Urothelium cell line (cell line): ENCODE results near the gene TMOD2.

Source experiments
- DNase-seq: peaks from one replicate; pipeline ENCODE4 v3.0.0; 2011; ENCODE audit warnings: low spot score, mixed read lengths
- FAIRE-seq: peaks from 2 replicates; lab custom pipeline; 2011; peaks lifted over from hg19 to GRCh38; lab: Jason Lieb, UNC

TMOD2 gene

DNA sequence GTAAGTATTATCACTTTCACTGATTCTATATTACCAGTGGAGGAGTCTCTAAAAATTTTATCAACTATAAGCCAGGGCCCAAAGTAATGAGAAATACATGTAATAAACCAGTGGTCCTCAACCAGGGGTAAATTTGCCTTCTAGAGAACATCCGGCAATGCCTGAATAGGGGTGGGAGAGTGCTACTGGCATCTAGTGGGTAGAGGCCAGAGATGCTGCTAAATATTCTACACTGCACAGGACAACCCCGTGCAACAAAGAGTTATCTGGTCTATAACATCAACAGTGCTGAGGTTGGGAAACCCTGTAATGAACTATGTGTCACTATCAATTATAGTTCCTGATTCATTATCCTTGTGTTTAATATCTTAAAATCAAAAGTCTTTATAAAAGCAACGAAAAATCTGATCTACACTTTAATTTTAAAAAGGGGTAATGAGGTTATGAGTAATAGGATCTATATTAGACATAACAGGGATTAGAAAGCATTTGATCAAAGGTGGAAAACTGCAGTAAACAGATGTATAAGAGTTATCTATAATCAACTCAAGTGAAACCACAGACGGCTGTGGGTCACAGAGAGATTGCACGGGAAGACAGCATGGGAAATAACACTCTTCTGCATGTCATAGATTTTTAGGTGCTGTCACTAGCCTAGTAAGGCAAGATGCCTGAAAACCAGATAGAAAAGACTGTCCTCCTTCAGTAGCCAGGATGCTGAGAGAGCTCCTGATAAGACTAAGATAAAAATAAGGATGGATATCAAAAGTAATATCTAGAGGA is 16.0 kb upstream of the TMOD2 start:
- DNase-seq = no peak
- FAIRE-seq = no peak

DNA sequence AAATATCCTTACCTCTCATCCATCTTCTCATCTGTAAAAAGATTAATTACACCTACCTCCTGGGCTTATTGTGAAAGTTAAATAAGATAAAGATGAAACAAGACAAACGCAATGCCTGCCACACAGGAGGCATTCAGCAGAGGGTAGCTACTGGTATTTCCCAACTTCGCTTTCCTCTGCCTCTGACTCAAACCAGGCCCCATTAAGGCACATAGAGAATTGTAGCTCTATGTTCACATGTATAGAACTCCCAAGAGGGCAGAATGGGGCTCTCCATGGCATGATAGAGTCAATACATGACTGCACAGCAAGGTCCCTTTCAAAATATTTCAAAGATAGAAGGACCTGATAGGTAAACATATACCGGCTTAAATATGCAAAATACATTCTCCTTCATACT is 15.3 kb upstream of the TMOD2 start:
- FAIRE-seq (no peak), DNase-seq (no peak)

DNA sequence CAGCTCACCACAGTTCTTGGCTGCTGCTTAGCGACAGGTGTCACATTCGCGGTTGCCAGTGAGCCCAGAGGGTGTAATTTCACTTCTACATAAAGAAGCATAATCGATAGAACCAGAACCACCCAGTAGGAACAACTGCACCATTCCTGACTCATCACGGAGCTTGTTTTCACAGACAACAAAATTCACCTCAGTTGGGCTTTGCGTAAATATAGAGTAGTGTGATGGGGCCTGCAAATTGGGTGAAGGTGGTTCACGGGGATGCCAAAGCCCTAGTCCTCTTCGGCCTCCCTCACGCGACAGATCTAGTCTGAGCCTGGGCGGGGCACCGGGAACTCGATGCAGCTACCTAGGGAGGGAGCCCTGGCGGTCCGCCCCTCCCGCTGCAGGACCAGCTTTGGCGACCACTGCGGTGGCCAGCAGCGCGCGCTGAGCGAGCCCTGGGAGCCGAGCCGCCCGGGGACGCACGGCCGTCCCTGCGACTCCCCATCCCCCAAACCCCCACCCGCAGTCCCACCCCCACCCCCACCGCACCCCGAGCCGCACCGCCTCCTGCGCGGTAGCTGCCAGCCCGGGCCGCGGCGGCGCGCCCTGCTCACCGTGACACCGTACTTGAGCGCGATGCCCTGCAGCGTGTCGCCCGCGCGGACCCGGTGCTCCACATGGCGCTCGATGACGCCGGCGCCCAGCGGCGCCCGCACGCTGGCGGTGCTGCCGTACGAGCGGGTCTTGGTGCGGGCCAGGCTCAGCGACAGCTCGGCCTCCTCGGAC is 14.5 kb upstream of the TMOD2 start:
- no peak for FAIRE-seq
- peak; percentile 43 for DNase-seq

DNA sequence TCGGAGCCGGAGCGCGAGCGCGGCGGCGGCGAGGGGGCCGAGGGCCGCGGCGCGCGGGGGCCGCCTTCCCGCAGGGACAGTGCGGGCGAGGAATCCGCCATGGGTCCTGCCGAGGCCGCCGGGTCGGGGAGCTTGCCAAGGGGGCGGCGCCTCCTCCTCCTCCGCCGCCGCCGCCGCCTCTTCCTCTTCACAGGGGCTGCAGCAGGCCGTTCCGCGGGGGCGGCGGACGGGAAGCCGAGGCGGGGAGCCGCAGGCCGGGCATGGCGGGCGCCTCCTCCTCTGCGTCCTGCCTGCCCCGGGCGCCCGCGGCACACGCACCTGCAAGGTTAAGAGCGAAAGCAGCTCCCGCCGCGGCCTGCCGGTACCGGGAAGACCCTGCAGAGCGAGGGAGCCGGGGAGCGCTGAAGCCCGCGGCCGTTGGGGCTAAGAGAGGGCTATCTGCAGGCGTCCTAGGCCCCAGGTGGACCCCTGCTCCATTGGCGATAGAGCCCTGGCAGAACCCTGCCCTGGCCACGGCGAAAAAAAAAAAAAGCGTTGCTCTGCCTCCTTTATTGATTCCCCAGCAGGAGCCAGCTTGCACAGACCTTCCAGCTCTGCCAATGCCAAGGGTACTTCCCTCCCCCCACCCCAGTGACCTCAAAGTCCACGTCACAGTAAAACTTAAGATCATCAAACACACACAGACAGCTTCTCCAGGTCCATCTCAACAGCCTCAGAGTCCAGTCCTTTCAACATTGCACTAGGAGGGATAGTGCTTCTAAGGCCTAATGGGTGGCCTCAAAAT is 13.7 kb upstream of the TMOD2 start, which contains the start of gene LYSMD2:
Gene LYSMD2 (minus strand): TSS at position 134 of the 784 bp plus-strand sequence. CDS start 33 bp downstream, at position 101.
- peak; percentile 69 for DNase-seq

DNA sequence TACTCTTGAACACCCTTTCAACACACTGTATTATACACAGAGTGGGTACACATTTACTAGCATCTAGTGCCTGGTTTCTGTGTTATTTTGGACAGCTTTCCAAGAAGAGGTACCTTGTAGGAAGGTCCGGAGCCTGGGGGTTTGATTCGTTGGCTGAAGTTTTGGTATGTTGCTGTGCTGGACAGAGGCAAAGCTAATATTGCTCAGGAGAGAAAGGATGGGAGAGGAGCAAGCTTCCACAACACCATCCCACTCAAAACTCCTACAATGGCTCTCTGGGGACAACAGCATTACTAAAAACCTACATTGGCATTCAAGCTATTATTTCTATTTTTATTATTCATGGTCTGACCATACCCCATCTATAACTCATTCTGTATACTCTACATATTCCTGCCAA is 12.8 kb upstream of the TMOD2 start:
- FAIRE-seq (no peak), DNase-seq (no peak)

More for the DNA sequence above, 13.7 kb upstream of the TMOD2 start, which contains the start of gene LYSMD2:
- no peak for FAIRE-seq

DNA sequence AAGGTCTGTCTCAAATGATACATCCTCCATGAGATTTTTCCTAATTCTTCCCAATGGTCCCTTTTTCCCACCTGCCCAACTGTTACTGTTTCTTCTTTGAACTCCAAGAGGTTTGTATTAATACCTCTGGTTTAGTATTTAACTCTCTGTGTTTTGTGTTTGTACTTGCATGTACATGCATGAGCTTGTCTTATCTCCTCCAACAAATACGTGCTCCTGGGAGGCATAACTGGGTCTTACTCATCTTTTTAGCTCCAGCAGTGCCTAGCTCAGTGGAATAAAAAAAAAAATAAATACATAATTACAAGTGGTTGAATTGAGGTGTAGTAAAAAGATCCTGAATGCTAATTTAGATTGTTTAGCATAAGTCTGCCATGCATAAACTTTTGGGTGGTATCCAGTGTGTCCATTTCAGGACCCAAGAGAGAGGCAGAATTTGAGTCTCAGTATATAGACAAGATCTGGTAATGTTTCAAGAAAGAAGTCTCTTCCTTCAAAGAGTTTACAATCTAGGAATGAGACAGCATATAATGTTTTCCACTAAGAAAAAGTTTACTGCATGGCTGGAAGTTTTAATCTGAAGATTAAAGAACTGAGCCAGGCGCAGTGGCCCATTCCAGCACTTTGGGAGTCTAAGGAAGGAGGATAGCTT is 12.2 kb upstream of the TMOD2 start:
- FAIRE-seq (no peak), DNase-seq (no peak)

DNA sequence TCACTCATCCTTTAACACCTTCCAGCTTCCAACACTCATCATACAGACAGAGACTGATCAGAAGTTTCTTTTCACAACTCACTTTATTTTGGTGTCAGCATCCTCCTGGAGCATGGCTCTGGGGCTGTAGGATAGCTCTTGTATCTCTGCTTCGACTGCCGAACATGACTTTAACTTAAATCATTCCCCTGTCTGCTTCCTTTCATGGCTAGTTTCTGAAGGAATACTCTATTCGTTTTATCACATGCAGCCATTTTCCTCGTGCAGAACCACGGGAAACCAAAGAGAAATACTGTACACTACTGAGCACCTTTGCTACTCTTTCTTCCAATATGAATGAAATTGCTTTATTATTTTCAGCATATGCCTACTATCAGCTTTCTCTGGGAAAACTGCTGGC is 2.1 kb upstream of the TMOD2 start:
- DNase-seq (no peak), FAIRE-seq (no peak)

DNA sequence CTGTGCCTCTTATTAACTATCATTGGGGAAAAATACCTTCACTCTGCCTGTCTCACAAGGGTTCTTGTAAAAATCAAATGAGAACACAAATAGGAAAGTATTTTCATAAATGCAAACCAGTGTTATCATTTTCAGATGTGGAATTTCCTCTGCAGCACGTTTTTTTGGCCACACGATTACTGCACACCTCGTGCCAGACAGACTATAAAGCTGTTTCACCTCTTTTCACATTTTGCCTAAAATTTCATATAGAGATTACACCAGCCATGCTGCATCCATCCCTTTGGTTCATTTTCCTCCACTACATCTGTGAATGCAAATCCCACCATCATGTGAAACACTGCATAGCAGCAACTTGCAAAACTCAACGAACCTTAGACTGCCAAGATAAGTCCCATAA is 1.2 kb upstream of the TMOD2 start:
- FAIRE-seq (no peak), DNase-seq (no peak)

DNA sequence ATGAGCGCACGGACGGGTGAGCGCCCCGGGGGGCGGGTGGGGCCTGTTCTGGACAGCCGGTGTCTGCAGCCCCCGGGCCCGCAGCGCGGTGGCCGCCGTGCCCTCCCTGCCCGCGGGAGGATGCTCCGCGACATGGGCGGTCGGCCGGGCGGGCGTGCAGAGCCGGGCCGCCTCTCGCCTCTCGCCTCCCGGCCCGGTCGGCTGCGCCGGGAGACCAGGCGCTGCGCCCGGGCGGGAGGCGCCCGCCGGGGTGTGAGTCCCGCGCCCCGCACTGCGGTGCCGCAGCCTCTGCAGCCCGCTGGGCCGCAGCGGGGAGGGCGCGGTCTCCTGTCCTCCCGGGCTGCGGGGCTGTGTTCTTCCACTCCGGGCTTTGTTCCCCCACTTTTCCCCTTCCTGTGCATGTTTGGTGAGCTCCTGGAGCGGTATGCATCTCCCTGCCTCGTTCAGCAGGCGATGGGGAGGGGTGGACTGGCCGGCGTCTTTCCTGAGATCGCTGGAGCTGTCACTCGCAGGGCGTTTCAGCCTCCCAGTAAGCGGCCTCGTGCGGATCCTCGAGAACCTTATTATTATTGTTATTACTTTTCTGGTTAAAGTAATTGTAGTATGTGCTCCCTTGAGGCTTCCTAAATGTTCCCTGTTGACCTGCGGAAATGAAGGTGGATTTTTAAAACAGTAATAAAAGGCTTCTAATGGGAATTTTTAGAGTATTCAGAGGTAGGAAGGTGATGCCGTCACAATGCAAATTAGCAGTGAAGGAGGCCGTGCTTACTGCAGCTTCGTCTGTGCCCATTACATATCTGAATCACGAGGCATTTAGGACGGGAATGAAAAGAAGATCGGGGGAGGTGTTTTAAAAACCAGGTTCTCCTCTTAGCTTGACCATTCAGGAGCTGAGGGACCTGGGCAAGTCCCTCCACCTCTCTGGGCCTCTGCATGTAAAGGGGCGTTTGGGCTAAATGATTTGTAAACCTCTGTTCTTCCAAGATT is 593 bp downstream of the TMOD2 start:
- FAIRE-seq (no peak), DNase-seq (peak; percentile 46)

DNA sequence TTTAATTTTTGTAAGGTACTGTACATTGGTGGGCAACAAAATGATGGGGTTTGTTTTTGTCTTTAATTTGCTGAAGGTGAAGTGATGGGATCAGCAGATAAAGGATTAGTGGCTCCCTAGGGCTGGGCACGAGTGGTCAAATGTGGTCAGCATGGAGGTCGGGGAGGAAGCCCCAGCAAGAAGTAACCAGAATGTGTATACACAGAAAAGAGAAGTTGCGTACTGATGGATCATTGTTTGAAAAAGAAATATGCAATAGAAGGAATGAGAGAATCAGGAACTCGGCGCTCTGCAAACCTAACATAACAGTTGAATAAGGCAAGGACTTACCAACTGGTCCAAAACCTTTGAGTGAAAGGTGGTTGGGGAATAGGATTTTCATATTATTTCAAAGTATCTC is 1.5 kb downstream of the TMOD2 start:
- no peak for FAIRE-seq
- no peak for DNase-seq

DNA sequence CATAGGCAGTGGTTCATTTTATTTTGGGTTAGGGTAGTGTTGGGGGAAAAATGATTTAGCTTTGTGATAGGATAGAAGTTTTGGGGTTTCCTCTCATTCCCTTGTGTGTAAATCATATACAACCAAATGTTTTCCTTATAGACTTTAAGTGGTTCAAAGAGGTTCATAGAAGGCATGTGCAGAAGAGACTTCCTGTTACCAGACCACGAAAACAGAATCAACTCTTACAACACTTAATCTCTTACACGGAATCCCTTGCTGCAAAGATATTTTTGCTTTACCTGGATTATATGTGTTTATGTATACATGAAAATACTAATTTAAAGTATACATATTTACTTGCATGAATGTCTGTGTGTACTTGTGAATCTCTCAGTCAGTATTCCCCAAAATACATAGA is 2.9 kb downstream of the TMOD2 start:
- DNase-seq (no peak), FAIRE-seq (no peak)

DNA sequence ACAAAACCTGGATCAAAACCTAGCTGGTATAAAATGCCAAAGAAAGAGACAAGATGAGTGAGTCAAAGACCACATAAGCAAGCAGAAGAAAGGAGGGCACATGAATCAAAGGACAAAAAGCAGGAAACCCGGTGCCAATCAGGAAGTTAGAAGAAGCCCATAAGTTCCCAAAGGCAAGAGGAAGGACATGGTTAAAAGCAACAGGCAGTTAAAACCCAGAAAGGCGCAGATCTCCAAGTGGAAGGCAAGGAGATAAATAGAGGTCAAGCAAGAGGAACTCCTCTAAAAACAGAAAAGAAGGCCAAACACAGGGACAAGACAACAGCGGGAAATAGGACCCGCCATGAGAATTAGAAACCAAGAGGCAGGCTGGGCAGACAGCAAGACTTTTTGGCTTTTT is 4.4 kb downstream of the TMOD2 start:
- no peak for DNase-seq

DNA sequence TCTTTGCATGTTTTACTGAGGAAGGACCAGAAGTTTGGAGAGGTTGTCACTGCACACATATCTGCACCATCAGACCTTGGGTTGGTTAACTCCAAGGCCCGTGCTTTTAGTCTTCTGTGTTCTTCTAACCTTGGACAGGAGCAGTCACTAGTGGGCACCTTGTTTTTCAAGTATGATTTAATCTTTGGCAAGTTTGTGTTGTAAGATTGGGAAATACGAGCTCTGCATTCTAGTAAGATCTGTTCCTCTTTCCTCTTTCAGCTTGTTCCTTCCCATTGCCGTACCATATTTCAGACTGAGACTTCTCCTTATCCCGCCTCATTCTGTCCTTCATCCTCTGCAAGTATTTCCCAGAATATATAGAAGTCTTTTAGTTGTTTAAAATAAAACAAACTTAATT is 5.1 kb downstream of the TMOD2 start:
- DNase-seq (no peak), FAIRE-seq (no peak)

More for the DNA sequence above, 4.4 kb downstream of the TMOD2 start:
- FAIRE-seq = no peak

DNA sequence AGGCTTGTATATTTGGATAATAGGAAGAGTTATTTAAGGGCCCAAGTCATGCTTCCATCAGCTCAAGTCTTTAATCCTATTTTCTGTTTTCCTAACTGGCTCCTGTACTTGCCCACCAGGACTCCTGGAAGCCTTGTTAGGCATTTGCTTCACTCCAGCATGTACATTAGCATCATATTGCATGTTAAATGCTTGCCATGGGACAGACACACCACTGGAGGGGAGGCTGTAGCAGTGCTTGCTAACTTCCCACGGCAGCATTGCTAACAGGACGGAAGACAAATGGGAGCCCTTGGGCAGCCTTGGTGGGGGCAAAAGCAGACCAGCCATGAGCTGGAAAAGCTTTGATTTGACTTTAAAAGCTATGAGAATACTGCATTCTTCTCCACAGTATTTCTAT is 6.1 kb downstream of the TMOD2 start:
- FAIRE-seq (no peak), DNase-seq (no peak)

DNA sequence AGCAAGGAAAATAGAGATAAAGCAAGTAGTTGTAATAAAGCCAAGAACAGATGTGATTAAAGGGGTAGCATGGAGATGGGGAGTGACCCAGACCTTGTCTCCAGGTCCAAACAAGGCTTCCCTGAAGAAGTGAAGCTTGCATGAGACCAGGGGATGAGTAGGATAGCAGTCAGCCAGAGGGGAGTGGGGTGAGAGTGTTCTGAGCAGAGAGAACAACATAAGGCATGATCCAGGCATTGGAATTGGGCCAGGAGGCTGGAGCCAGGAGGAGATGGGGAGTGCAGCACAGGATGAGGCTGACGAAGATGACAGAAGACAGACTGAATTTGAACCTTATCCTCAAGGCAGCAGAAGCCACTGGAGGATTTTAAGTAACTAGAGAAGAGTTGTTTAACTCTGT is 7.2 kb downstream of the TMOD2 start:
- FAIRE-seq (no peak), DNase-seq (peak; percentile 9)

DNA sequence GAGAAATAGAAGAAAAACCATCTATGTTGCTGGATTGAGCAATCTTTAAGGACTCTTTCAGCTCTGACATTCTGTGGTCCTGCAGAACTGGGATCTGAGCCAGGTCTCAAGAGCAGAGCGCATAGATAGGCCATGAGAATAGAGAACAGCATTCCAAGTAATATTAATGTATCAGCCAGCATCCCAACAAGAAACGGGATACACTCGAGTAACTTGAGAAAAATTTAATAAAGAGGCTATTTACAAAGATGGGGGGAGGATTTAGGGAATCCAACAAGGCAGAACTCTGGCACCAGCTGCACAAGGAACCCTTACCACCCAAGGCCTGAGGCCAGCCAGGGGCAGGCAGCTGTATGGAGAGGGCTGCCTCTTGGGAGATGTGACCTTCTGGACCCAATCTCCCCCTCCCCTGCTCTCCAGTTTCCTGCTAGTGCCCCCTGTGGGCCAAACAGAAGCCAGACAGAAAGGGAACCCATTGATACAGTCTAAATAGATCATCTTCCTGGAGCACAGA is 8.2 kb downstream of the TMOD2 start:
- DNase-seq (peak; percentile 24), FAIRE-seq (no peak)

DNA sequence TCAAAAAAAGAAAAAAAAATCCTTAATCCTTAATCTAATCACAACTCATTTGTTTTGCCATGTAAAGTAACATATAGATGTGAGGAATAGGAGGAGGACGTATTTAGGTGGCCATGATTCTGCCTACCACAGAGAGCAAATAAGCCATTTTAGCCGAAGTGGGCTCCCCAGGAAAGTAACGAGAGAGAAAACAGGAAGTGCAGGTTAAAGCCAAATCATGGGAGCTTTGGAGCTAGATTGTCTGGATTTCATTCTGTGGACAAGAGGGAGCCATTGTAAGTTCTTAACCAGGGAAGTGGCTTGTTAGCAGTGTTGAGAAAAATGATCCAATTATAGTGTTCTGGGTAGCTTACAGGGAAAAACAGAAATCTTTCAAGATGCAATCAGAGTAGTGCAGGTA is 9.4 kb downstream of the TMOD2 start:
- FAIRE-seq (no peak), DNase-seq (no peak)

DNA sequence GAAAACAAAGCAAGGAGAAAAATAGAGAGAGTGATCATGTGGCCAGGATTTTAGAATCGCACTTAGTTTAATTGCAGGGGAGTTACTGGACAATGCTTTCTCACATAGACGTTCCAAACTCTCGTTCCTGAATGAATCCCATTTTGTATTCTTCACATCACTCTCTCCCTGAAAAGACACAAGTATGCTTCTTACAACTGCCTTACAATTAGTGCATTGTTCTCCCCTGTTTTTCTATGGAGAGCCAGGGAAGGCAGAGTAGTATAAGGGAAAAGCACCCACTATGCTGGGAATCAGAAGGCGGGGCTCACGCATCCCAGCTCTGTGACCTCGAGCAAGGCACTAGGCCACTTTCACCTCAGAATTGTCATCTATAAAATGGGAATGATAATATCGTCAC is 14.4 kb downstream of the TMOD2 start:
- FAIRE-seq (no peak), DNase-seq (no peak)

DNA sequence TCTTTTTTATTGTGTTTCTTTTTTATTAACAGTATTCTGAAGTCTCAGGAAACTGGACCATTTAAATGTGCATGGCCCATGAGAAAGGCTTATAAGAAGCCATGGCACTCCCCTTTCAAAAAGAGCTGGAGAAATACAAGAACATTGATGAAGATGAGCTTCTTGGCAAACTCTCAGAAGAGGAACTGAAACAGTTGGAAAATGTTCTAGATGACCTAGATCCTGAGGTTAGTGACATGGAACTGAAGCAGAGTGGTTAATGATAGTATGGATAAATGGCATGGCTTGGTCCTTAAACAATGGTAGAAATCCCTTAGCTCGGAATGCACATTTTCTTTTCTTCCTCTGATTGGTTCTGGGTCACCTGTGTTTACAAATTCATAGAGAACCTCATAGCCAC is 14.9 kb downstream of the TMOD2 start:
- DNase-seq (no peak), FAIRE-seq (no peak)
